Naive thymus-derived CD4-positive, alpha-beta T cell (primary cell): ENCODE measurements around the gene ZPR1. TPM values are rescaled to one million over a fixed set of nuclear protein-coding genes. Genes with fewer than 3 reads are reported as not detected.
"Not testable (repeated sequence)": the region's sequence is repeated elsewhere in the genome, so short reads cannot be mapped to it uniquely, and the experiment has no call there.

Source experiments
- ATAC-seq: fragments of 150-1000 bp; cut with Tn5 transposase; 2 replicates; pipeline ENCODE4 v1.10.0; 2021; ENCODE audit warnings: mild to moderate bottlenecking, moderate library complexity
- CTCF ChIA-PET: fragments of 350-600 bp; sonication (Branson Sonifier 250); formaldehyde crosslinking; loops from one replicate; lab custom pipeline; 2021; ENCODE audit warnings: antibody characterized with exemption; lab: Charles Lee
- POLR2A ChIA-PET: fragments of 350-600 bp; sonication (Branson Sonifier 250); formaldehyde crosslinking; loops from one replicate; lab custom pipeline; 2021; ENCODE audit warnings: antibody characterized with exemption, inconsistent platforms; lab: Charles Lee
- DNase-seq, 9 donors: peaks; one replicate each; pipeline versions ENCODE4 v3.0.0 to v3.0.0-alpha.2; 2020 to 2022; ENCODE audit warnings: mixed read lengths in 1 of 9
- H3K27ac ChIP-seq: one replicate; pipeline ENCODE4 v1.7.0; 2013; ENCODE audit warnings: mild to moderate bottlenecking, low read depth, low read length, moderate library complexity
- H3K27me3 ChIP-seq, 2 donors: one replicate each; pipeline ENCODE4 v1.7.0; 2013; ENCODE audit warnings: low read length in 2 of 2, mild to moderate bottlenecking in 2 of 2, moderate library complexity in 2 of 2; ENCODE audit not compliant: control insufficient read depth in 2 of 2, insufficient read depth in 2 of 2
- H3K36me3 ChIP-seq, 3 experiments: 1 replicate in 2 of 3; 2 replicates in 1 of 3; pipeline ENCODE4 v1.7.0; 2013; ENCODE audit warnings: low read length in 3 of 3, mild to moderate bottlenecking in 3 of 3, moderate library complexity in 1 of 3; ENCODE audit not compliant: insufficient read depth in 3 of 3, control insufficient read depth in 2 of 3
- H3K4me1 ChIP-seq, 2 donors: one replicate each; pipeline ENCODE4 v1.7.0; 2013; ENCODE audit warnings: low read length in 2 of 2, mild to moderate bottlenecking in 2 of 2, moderate library complexity in 1 of 2; ENCODE audit not compliant: control insufficient read depth in 2 of 2, insufficient read depth in 2 of 2
- H3K4me3 ChIP-seq: 2 replicates; pipeline ENCODE4 v1.7.0; 2013; ENCODE audit warnings: mild to moderate bottlenecking, low read length
- H3K9me3 ChIP-seq, 3 experiments: 1 replicate in 2 of 3; 2 replicates in 1 of 3; pipeline ENCODE4 v1.7.0; 2013; ENCODE audit warnings: low read length in 3 of 3; ENCODE audit not compliant: control insufficient read depth in 2 of 3
- H3K27ac Mint-ChIP-seq, 9 donors: one replicate each; pipeline ENCODE4 v1.8.0; 2020 to 2022; ENCODE audit warnings: mixed read lengths in 9 of 9, mild to moderate bottlenecking in 8 of 9, moderate library complexity in 5 of 9, inconsistent platforms in 2 of 9
- H3K27me3 Mint-ChIP-seq, 5 donors: one replicate each; pipeline ENCODE4 v1.8.0; 2021 to 2022; ENCODE audit warnings: mixed read lengths in 5 of 5, mild to moderate bottlenecking in 1 of 5
- H3K36me3 Mint-ChIP-seq, 5 donors: one replicate each; pipeline ENCODE4 v1.8.0; 2020 to 2022; ENCODE audit warnings: mixed read lengths in 5 of 5, mild to moderate bottlenecking in 3 of 5, inconsistent platforms in 1 of 5
- H3K4me1 Mint-ChIP-seq, 7 donors: one replicate each; pipeline ENCODE4 v1.8.0; 2020 to 2022; ENCODE audit warnings: mixed read lengths in 7 of 7, mild to moderate bottlenecking in 3 of 7, inconsistent platforms in 1 of 7
- H3K4me3 Mint-ChIP-seq, 10 donors: one replicate each; pipeline ENCODE4 v1.8.0; 2020 to 2022; ENCODE audit warnings: mild to moderate bottlenecking in 10 of 10, mixed read lengths in 10 of 10, moderate library complexity in 6 of 10, inconsistent platforms in 2 of 10
- H3K9me3 Mint-ChIP-seq, 11 donors: one replicate each; pipeline ENCODE4 v1.8.0; 2020 to 2022; ENCODE audit warnings: mixed read lengths in 11 of 11, mild to moderate bottlenecking in 4 of 11, inconsistent platforms in 1 of 11, moderate library complexity in 1 of 11
- intact Hi-C, 2 donors: fragments of 100-400 bp; cut with micrococcal nuclease; formaldehyde crosslinking; loops; one replicate each; pipeline ENCODE4 v1.15.1; 2023
- polyA plus RNA-seq, 2 donors: library from polyadenylated mRNA; unstranded; fragments of 300-500 nt; fragmentation: Illumina TruSeq; gene quantifications; one replicate each; pipeline ENCODE4 v1.2.3, GENCODE V29; 2021
- total RNA-seq, 6 experiments: library from RNA in 5 of 6; stranded (reverse) in 5 of 6; gene quantifications; 1 replicate in 5 of 6; 2 replicates in 1 of 6; pipeline ENCODE4 v1.2.3 and lab custom pipeline; 2021 to 2026

ZPR1 gene
- total RNA-seq (100 to 1,000 TPM in 1 of 5 experiments, 10 to 100 TPM in 4; 65.8 to 117 (median 68.8) TPM), polyA plus RNA-seq (10 to 100 TPM; 30.9 to 38.8 TPM), total RNA-seq (lab: John Stamatoyannopoulos, UW) (167 reads per million, percentile 91 among the genes with 10 or more reads in this experiment)

GRCh38 chr11:116787786-116788486 is at the start of gene ZPR1:
TSS of gene ZPR1 (minus strand) at chr11:116788023. CDS start at chr11:116787990, 33 bp downstream.
- intact Hi-C loops = loop anchor here (1.0 to 5.0 kb wide), 8 partner anchors 15 to 539 kb away; partner anchors contain the start of genes CEP164 (in 1 of the 2), PAFAH1B2 (in 1 of the 2), SIDT2 (in 1 of the 2) and SIK3 (in 1 of the 2)
- H3K27ac Mint-ChIP-seq = peak within 1 kb of the TSS; percentile 80 to 98 (median 96)

GRCh38 chr11:116836632-116836991 is 48.8 kb upstream of the ZPR1 start:
- H3K9me3 Mint-ChIP-seq = no peaks in the 10 kb centered on the region
- ChIA-PET CTCF (interaction anchor here (0.5 to 3.3 kb wide), 21 partner anchors 12 to 394 kb away, joined by 3 to 66 read pairs (median 5); partner anchors contain the start of genes APOA5, BUD13 and ZPR1), POLR2A (interaction anchor here (0.8 to 3.6 kb wide), 8 partner anchors 10 to 395 kb away, joined by 3 to 49 read pairs (median 5); partner anchors contain the start of genes APOA5, PCSK7, RNF214 and ZPR1)
- no peak overlapping the region for H3K27ac ChIP-seq
- H3K4me1 ChIP-seq = peaks cover 4 to 9% of the 10 kb centered on the region in 2 donors
- intact Hi-C loops = loop anchor here (1.0 to 5.0 kb wide), 10 partner anchors 17 to 391 kb away; partner anchors contain the start of genes APOA5 (in 2 of the 2), BUD13 (in 1 of the 2) and SIK3 (in 1 of the 2)
- H3K27me3 ChIP-seq = no peaks in the 10 kb centered on the region
- no peak overlapping the region for H3K4me3 ChIP-seq
- no peaks in the 10 kb centered on the region for H3K36me3 Mint-ChIP-seq
- H3K36me3 ChIP-seq = no peaks in the 10 kb centered on the region
- DNase-seq (no peak), ATAC-seq (no peak)
- H3K9me3 ChIP-seq = no peaks in the 10 kb centered on the region
- no peak overlapping the region for H3K4me3 Mint-ChIP-seq
- peaks cover 4 to 17% (median 14%) of the 10 kb centered on the region in 7 donors for H3K4me1 Mint-ChIP-seq
- H3K27me3 Mint-ChIP-seq = peaks cover 0 to 4% (median 0%) of the 10 kb centered on the region in 5 donors
- H3K27ac Mint-ChIP-seq = no peak overlapping the region

More at GRCh38 chr11:116787786-116788486, at the start of gene ZPR1:
- peak within 1 kb of the TSS; percentile 79 for H3K4me3 ChIP-seq
- CTCF ChIA-PET = interaction anchor here (0.8 to 4.1 kb wide), 6 partner anchors 17 to 439 kb away, joined by 4 to 39 read pairs (median 5); no protein-coding TSS in a partner anchor
- Mint-ChIP-seq H3K9me3 (peaks cover 0 to 4% (median 0%) of the 10 kb centered on the region in 11 donors), H3K4me1 (peaks cover 32 to 57% (median 44%) of the 10 kb centered on the region in 7 donors), H3K4me3 (peak within 1 kb of the TSS; percentile 85 to 98 (median 92)), H3K36me3 (peaks cover 9 to 31% (median 23%) of the 10 kb centered on the region in 5 donors), H3K27me3 (no peaks in the 10 kb centered on the region)
- peak within 1 kb of the TSS; percentile 95 for H3K27ac ChIP-seq
- no peaks in the 10 kb centered on the region for H3K27me3 ChIP-seq
- H3K9me3 ChIP-seq = no peaks in the 10 kb centered on the region
- peaks cover 17 to 24% of the 10 kb centered on the region in 2 donors for H3K4me1 ChIP-seq
- DNase-seq (peak; percentile 75 to 88 (median 87)), ATAC-seq (peak; percentile 92)
- POLR2A ChIA-PET = interaction anchor here (0.6 to 3.3 kb wide), 16 partner anchors 8 to 443 kb away, joined by 3 to 49 read pairs (median 4); partner anchors contain the start of genes APOA1, BUD13, PAFAH1B2 and SIDT2
- H3K36me3 ChIP-seq = peaks cover 26 to 41% (median 31%) of the 10 kb centered on the region in 3 experiments

- CTCF ChIA-PET = interaction anchor here (0.5 to 3.3 kb wide), 32 partner anchors 13 to 438 kb away, joined by 3 to 66 read pairs (median 4); partner anchors contain the start of genes APOA5, BUD13 and ZPR1
- intact Hi-C loops = loop anchor here (1.0 to 5.0 kb wide), 10 partner anchors 17 to 391 kb away; partner anchors contain the start of genes APOA5 (in 2 of the 2), BUD13 (in 1 of the 2) and SIK3 (in 1 of the 2)
- Histone ChIP-seq H3K9me3 (no peaks in the 10 kb centered on the region), H3K4me1 (peaks cover 4 to 9% of the 10 kb centered on the region in 2 donors), H3K36me3 (no peaks in the 10 kb centered on the region), H3K27me3 (no peaks in the 10 kb centered on the region), H3K4me3 (peak overlapping the region; percentile 71), H3K27ac (peak overlapping the region; percentile 41)
- POLR2A ChIA-PET = interaction anchor here (0.6 to 3.6 kb wide), 15 partner anchors 11 to 396 kb away, joined by 3 to 49 read pairs (median 3); partner anchors contain the start of genes APOA5, PCSK7, RNF214 and ZPR1
- Mint-ChIP-seq H3K36me3 (no peaks in the 10 kb centered on the region), H3K4me1 (peaks cover 4 to 17% (median 14%) of the 10 kb centered on the region in 7 donors), H3K4me3 (peak overlapping the region; percentile 68 to 84 (median 80)), H3K27me3 (peaks cover 0 to 4% (median 0%) of the 10 kb centered on the region in 5 donors), H3K9me3 (no peaks in the 10 kb centered on the region), H3K27ac (peak overlapping the region in 6 of 9 donors; percentile 31 to 75 (median 50))
- DNase-seq (peak; percentile 66 to 85 (median 80)), ATAC-seq (peak; percentile 97)
Measured at GRCh38 chr11:116835791-116836631, 48.2 kb upstream of the ZPR1 start.

GRCh38 chr11:116835042-116835772 is 47.4 kb upstream of the ZPR1 start:
- Histone ChIP-seq H3K4me3 (peak overlapping the region; percentile 71), H3K4me1 (peaks cover 4 to 9% of the 10 kb centered on the region in 2 donors), H3K27ac (no peak overlapping the region), H3K36me3 (no peaks in the 10 kb centered on the region), H3K27me3 (no peaks in the 10 kb centered on the region), H3K9me3 (no peaks in the 10 kb centered on the region)
- peak overlapping the region; percentile 39 to 84 (median 80) for H3K4me3 Mint-ChIP-seq
- peaks cover 4 to 17% (median 14%) of the 10 kb centered on the region in 7 donors for H3K4me1 Mint-ChIP-seq
- peak overlapping the region in 7 of 9 donors; percentile 23 to 75 (median 66) for H3K27ac Mint-ChIP-seq
- ChIA-PET CTCF (interaction anchor here (0.6 to 3.3 kb wide), 26 partner anchors 13 to 439 kb away, joined by 3 to 66 read pairs (median 4); partner anchors contain the start of genes APOA5, BUD13 and ZPR1), POLR2A (interaction anchor here (0.9 to 3.6 kb wide), 12 partner anchors 12 to 397 kb away, joined by 3 to 49 read pairs (median 4); partner anchors contain the start of genes APOA5, PCSK7, RNF214 and ZPR1)
- intact Hi-C loops = loop anchor here (5.0 kb wide), 3 partner anchors 103 to 392 kb away; partner anchors contain the start of gene SIK3 (in 1 of the 2)
- DNase-seq = no peak
- peaks cover 0 to 4% (median 0%) of the 10 kb centered on the region in 5 donors for H3K27me3 Mint-ChIP-seq
- H3K36me3 Mint-ChIP-seq = no peaks in the 10 kb centered on the region
- no peaks in the 10 kb centered on the region for H3K9me3 Mint-ChIP-seq
- ATAC-seq = peak; percentile 1

GRCh38 chr11:116834535-116835041 is 46.8 kb upstream of the ZPR1 start:
- H3K27ac Mint-ChIP-seq = peak overlapping the region in 2 of 9 donors; percentile 66 to 69
- H3K9me3 Mint-ChIP-seq, H3K9me3 ChIP-seq, H3K27me3 Mint-ChIP-seq, ATAC-seq, H3K36me3 ChIP-seq, H3K27ac ChIP-seq, H3K36me3 Mint-ChIP-seq, H3K27me3 ChIP-seq, DNase-seq, H3K4me1 ChIP-seq, H3K4me3 ChIP-seq: not testable (repeated sequence)
- H3K4me1 Mint-ChIP-seq = peaks cover 4 to 17% (median 14%) of the 10 kb centered on the region in 7 donors
- H3K4me3 Mint-ChIP-seq = peak overlapping the region; percentile 35 to 84 (median 54)
- POLR2A ChIA-PET = interaction anchor here (3.6 kb wide), 1 partner anchor 18 kb away, joined by 49 read pairs; no protein-coding TSS in a partner anchor
- CTCF ChIA-PET = interaction anchor here (2.2 to 3.3 kb wide), 3 partner anchors 14 to 270 kb away, joined by 15 to 66 read pairs (median 17); partner anchors contain the start of gene APOA5
- intact Hi-C loops = loop anchor here (5.0 kb wide), 3 partner anchors 102 to 393 kb away; partner anchors contain the start of gene SIK3 (in 1 of the 2)
